PC-9 (cell line): ENCODE results near the gene STOX1.

ENCODE experiments used
- CTCF ChIP-seq: fragments of 200-600 bp; sonication (generic); conservative IDR thresholded peaks from 2 replicates; pipeline ENCODE4 v1.6.1; 2017; ENCODE audit warnings: mixed run types, antibody characterized with exemption, mild to moderate bottlenecking, moderate library complexity
- EZH2 ChIP-seq: fragments of 200-600 bp; sonication (generic); IDR thresholded peaks from 2 replicates; pipeline ENCODE4 v1.8.0; 2017; ENCODE audit warnings: antibody characterized with exemption, low read depth

GRCh38 chr10:68811314-68812009 is 15.9 kb upstream of the STOX1 start:
- TF ChIP-seq CTCF (no peak), EZH2 (no peak)
